Urinary bladder (tissue), 4 donors: ENCODE measurements around the gene COL6A2. TPM values are rescaled to one million over a fixed set of nuclear protein-coding genes. Genes with fewer than 3 reads are reported as not detected.
"Not testable (repeated sequence)": the region's sequence is repeated elsewhere in the genome, so short reads cannot be mapped to it uniquely, and the experiment has no call there.

Experiments
- DNase-seq: peaks from one replicate; pipeline ENCODE4 v3.0.0-alpha.2; 2015; ENCODE audit errors: extremely low spot score
- H3K27ac ChIP-seq: one replicate; pipeline ENCODE4 v1.5.1; 2013; ENCODE audit warnings: low read depth, mild to moderate bottlenecking, moderate library complexity
- H3K36me3 ChIP-seq: one replicate; pipeline ENCODE4 v1.6.1; 2013; ENCODE audit warnings: mild to moderate bottlenecking, moderate library complexity; ENCODE audit not compliant: insufficient read depth
- H3K4me1 ChIP-seq: one replicate; pipeline ENCODE4 v1.6.1; 2013; ENCODE audit warnings: mild to moderate bottlenecking, moderate library complexity; ENCODE audit not compliant: insufficient read depth
- H3K4me3 ChIP-seq: one replicate; pipeline ENCODE4 v1.5.1; 2013; ENCODE audit warnings: low read depth, low read length
- WGBS: extraction: QIAGEN DNeasy Blood & Tissue Kit; methylation state at CpG from one replicate; pipeline ENCODE4 v1.1.7; 2013; 5-methylcytosine and 5-hydroxymethylcytosine counted together
- polyA plus RNA-seq: library from polyadenylated mRNA; stranded (reverse); fragments of 200-250 nt; gene quantifications from one replicate; pipeline ENCODE4 v1.2.3, GENCODE V29; 2013
- total RNA-seq: library from RNA; depleted of rRNA; stranded (reverse); fragments of >200 nt; gene quantifications from one replicate; pipeline ENCODE4 v1.2.3, GENCODE V29; 2014
- donor health status: healthy with polysubstance abuse.
- donor health status: healthy.

The COL6A2 gene
- total and polyA plus RNA-seq, 2 donors: 1,109 to 1,471 TPM

DNA sequence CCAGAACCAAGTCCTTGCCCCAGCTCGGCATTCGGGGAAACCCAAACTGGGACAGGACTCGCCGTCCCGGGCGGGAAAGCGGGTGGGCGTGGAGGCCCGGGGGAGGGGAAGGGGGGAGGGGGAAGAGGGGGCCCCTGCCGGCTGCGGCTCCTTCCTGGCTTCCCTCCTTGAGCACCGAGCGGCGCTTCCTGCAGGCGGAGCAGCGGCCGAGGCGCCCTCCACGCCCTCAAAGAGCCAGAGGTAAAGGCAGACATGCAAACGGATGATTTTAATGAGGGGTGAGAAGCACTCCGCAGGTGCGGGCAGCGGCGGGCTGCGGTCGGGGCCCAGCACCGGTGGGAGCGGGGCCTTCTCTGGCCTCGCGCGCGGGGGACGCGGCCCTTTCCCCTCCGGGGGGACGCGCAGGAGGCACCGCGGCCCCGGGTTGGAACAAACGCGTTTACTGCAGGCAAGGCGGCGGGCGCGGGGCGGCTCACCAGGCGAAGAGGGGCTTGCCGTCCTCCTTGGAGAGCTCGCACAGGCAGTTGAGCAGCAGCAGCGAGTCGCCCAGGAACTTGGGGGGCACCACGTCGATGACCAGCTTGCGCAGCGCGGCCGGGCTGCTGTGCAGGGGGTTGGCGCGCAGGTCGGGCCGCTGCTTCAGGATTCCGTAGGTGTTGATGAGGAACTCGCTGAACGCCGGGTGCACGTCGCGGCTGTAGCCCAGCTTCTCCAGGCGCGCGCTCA lies 63.2 kb downstream of the COL6A2 start:
- Histone ChIP-seq H3K4me1 (no peaks in the 10 kb centered on the region), H3K4me3 (no peak overlapping the region), H3K27ac (no peak overlapping the region), H3K36me3 (no peaks in the 10 kb centered on the region)
- 85% methylated on average over 72 of the region's 72 CpGs for WGBS
- no peak for DNase-seq

GRCh38 chr21:46161633-46162592 lies 64.0 kb downstream of the COL6A2 start:
- H3K4me3 ChIP-seq: no peak overlapping the region
- H3K27ac ChIP-seq: no peak overlapping the region
- H3K36me3 ChIP-seq: no peaks in the 10 kb centered on the region
- no peak for DNase-seq
- WGBS: 82% methylated on average over 72 of the region's 72 CpGs
- H3K4me1 ChIP-seq: no peaks in the 10 kb centered on the region

DNA sequence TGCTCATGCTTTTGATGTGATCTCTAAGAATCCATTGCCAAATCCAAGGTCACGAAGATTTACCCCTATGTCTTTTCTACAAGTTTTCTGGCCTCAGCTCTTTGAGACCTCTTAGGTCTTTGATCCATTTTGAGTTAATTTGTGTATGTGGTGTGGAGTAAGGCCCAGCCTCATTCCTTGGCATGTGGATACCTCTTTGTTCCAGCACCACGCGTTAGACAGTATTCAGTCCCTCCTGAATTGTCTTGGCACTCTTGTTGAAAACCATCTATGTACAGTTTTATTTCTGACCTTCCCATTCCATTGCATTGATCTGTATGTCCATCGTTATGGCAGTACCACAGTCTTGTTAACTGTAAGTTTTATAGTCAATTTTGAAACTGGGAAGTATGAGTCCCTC lies 65.5 kb downstream of the COL6A2 start:
- DNase-seq: no peak
- 67% methylated on average over 4 of the region's 4 CpGs for WGBS

GRCh38 chr21:46165098-46165497 lies 67.2 kb downstream of the COL6A2 start:
- H3K4me3 ChIP-seq: no peak overlapping the region
- no peaks in the 10 kb centered on the region for H3K4me1 ChIP-seq
- no peaks in the 10 kb centered on the region for H3K36me3 ChIP-seq
- no peak overlapping the region for H3K27ac ChIP-seq
- DNase-seq: no peak

More for the DNA sequence above, 65.5 kb downstream of the COL6A2 start:
- no peak overlapping the region for H3K27ac ChIP-seq
- no peaks in the 10 kb centered on the region for H3K4me1 ChIP-seq
- H3K36me3 ChIP-seq: no peaks in the 10 kb centered on the region
- H3K4me3 ChIP-seq: no peak overlapping the region

GRCh38 chr21:46168238-46168637 lies 70.3 kb downstream of the COL6A2 start:
- Histone ChIP-seq H3K27ac (no peak overlapping the region), H3K4me1 (no peaks in the 10 kb centered on the region), H3K36me3 (no peaks in the 10 kb centered on the region), H3K4me3 (no peak overlapping the region)
- DNase-seq: no peak
- WGBS: 88% methylated on average over 14 of the region's 14 CpGs

- 80% methylated on average over 8 of the region's 8 CpGs for WGBS
- no peak overlapping the region for H3K27ac ChIP-seq
- H3K4me3 ChIP-seq: no peak overlapping the region
- DNase-seq: no peak
- no peaks in the 10 kb centered on the region for H3K4me1 ChIP-seq
- H3K36me3 ChIP-seq: no peaks in the 10 kb centered on the region
Measured at GRCh38 chr21:46168659-46169386, 70.9 kb downstream of the COL6A2 start.

DNA sequence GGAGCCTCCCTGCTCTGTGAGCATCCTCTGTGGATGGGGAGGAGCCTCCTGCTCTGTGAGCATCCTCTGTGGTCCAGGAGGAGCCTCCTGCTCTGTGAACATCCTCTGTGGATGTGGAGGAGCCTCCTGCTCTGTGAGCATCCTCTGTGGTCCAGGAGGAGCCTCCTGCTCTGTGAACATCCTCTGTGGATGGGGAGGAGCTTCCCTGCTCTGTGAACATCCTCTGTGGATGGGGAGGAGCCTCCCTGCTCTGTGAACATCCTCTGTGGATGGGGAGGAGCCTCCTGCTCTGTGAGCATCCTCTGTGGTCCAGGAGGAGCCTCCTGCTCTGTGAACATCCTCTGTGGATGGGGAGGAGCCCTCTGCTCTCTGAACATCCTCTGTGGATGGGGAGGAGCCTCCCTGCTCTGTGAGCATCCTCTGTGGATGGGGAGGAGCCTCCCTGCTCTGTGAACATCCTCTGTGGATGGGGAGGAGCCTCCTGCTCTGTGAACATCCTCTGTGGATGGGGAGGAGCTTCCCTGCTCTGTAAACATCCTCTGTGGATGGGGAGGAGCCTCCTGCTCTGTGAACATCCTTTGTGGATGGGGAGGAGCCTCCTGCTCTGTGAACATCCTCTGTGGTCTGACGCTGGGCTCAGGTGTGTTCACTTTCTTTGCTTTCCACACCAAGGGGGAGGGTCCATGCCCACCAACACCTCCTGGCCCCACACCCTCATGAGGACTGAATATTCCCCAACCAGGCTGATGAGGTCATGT lies 72.7 kb downstream of the COL6A2 start:
- not testable (repeated sequence) for DNase-seq, H3K27ac ChIP-seq, H3K4me1 ChIP-seq, H3K4me3 ChIP-seq, H3K36me3 ChIP-seq
- WGBS: 96% methylated on average over 1 of the region's 1 CpG

- H3K4me3 ChIP-seq: no peak overlapping the region
- no peaks in the 10 kb centered on the region for H3K4me1 ChIP-seq
- 38% methylated on average over 2 of the region's 2 CpGs for WGBS
- H3K27ac ChIP-seq: no peak overlapping the region
- no peak for DNase-seq
- H3K36me3 ChIP-seq: no peaks in the 10 kb centered on the region
Measured at GRCh38 chr21:46171585-46171984, 73.7 kb downstream of the COL6A2 start.

DNA sequence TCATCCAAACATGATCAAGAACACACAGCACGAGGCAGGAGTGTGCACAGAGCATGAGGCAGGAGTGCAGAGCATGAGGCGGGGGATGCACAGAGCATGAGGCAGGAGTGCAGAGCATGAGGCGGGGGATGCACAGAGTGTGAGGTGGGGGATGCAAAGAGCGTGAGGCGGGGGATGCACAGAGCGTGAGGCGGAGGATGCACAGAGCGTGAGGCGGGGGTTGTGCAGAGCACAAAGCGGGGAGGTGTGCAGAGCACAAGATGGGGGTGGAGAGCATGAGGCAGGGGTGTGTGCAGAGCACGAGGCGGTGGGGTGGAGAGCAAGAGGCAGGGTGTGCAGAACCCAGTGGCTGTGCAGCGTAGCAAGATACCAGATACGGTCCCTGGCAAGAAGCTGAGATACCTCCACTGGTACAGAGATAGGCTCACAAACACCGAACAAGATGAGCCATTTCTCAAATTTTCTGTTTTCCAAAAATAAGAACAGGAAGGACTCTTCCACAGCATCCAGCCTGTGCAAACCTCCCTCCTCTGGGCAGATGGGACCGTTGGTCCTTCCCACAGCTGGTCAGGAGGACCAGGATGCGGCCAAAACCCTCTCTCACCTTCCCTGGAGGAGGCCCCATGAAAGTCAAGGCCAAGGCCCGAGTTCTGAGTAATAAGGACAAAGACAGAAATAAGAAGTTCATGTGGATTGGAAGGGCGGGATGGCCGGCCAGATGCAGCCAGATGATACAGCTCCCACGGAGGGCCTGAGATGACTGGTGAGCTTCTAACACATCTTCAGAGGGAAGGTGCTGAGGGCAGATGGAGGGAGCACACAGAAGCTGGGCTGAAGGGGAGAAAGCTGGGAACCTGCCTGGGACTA lies 74.3 kb downstream of the COL6A2 start:
- 90% methylated on average over 21 of the region's 21 CpGs for WGBS
- no peak for DNase-seq
- Histone ChIP-seq H3K4me1 (no peaks in the 10 kb centered on the region), H3K4me3 (no peak overlapping the region), H3K27ac (no peak overlapping the region), H3K36me3 (no peaks in the 10 kb centered on the region)

- H3K36me3 ChIP-seq: no peaks in the 10 kb centered on the region
- WGBS: 92% methylated on average over 6 of the region's 6 CpGs
- H3K4me1 ChIP-seq: no peaks in the 10 kb centered on the region
- H3K4me3 ChIP-seq: no peak overlapping the region
- no peak for DNase-seq
- no peak overlapping the region for H3K27ac ChIP-seq
Measured at GRCh38 chr21:46172863-46173528, 75.1 kb downstream of the COL6A2 start.

GRCh38 chr21:46173573-46173972 lies 75.7 kb downstream of the COL6A2 start:
- WGBS: 100% methylated on average over 1 of the region's 1 CpG
- DNase-seq: no peak
- Histone ChIP-seq H3K4me1 (no peaks in the 10 kb centered on the region), H3K4me3 (no peak overlapping the region), H3K27ac (no peak overlapping the region), H3K36me3 (no peaks in the 10 kb centered on the region)
